Upper lobe of left lung (tissue), 4 donors: ENCODE measurements around the gene EXOC2.

Source experiments
- CTCF ChIP-seq, 6 experiments: fragments of 450-650 bp in 4 of 6; fragments of 200-600 bp in 2 of 6; sonication (generic) in 2 of 6; IDR thresholded peaks; one replicate each; pipeline ENCODE4 v1.5.1; 2016 to 2019; ENCODE audit warnings: antibody characterized with exemption in 6 of 6
- EP300 ChIP-seq, 4 donors: sonication (generic); formaldehyde crosslinking; IDR thresholded peaks; one replicate each; pipeline ENCODE4 v1.5.1; 2017; ENCODE audit warnings: antibody characterized with exemption in 4 of 4, control low read depth in 2 of 4
- POLR2A ChIP-seq, 4 donors: fragments of 450-650 bp; IDR thresholded peaks; one replicate each; pipeline ENCODE4 v1.5.1; 2016 to 2017; ENCODE audit warnings: antibody characterized with exemption in 4 of 4, mild to moderate bottlenecking in 2 of 4
- POLR2AphosphoS5 ChIP-seq, 2 donors: sonication (generic); formaldehyde crosslinking; IDR thresholded peaks; one replicate each; pipeline ENCODE4 v1.5.1; 2017; ENCODE audit warnings: antibody characterized with exemption in 2 of 2

GRCh38 chr6:527989-528673, 164.8 kb downstream of the EXOC2 start:
- TF ChIP-seq POLR2A (IDR thresholded peaks at IDR 0.05): no peak
- TF ChIP-seq CTCF (IDR thresholded peaks at IDR 0.05): no peak
- no peak for TF ChIP-seq POLR2AphosphoS5 (IDR thresholded peaks at IDR 0.05)
- no peak for TF ChIP-seq EP300 (IDR thresholded peaks at IDR 0.05)
